Activated B cell treated with CpG ODN at 0.5 μM for 24 hours (primary cell): ENCODE data around the gene SMARCA4. TPM values are rescaled to one million over a fixed set of nuclear protein-coding genes. Genes with fewer than 3 reads are reported as not detected.

Experiments used
- ATAC-seq: fragments of 200-7000 bp; cut with Tn5 transposase; one replicate; pipeline ENCODE4 v1.10.0; 2021; ENCODE audit warnings: low read depth, mild to moderate bottlenecking, moderate library complexity
- CTCF ChIA-PET: fragments of 350-600 bp; sonication (Branson Sonifier 250); formaldehyde crosslinking; loops from one replicate; lab custom pipeline; 2021; ENCODE audit warnings: antibody characterized with exemption; lab: Charles Lee
- POLR2A ChIA-PET: fragments of 350-600 bp; sonication (Branson Sonifier 250); formaldehyde crosslinking; loops from one replicate; lab custom pipeline; 2021; ENCODE audit warnings: antibody characterized with exemption; lab: Charles Lee
- DNase-seq: peaks from one replicate; pipeline ENCODE4 v3.0.0; 2022
- H3K27ac Mint-ChIP-seq: one replicate; pipeline ENCODE4 v1.8.0; 2020; ENCODE audit warnings: mixed read lengths
- H3K27me3 Mint-ChIP-seq: one replicate; pipeline ENCODE4 v1.8.0; 2021; ENCODE audit warnings: mixed read lengths
- H3K36me3 Mint-ChIP-seq: one replicate; pipeline ENCODE4 v1.8.0; 2021; ENCODE audit warnings: low read depth, mixed read lengths
- H3K4me1 Mint-ChIP-seq: one replicate; pipeline ENCODE4 v1.8.0; 2021; ENCODE audit warnings: mixed read lengths
- H3K4me3 Mint-ChIP-seq: one replicate; pipeline ENCODE4 v1.8.0; 2020; ENCODE audit warnings: mild to moderate bottlenecking, mixed read lengths
- H3K9me3 Mint-ChIP-seq: one replicate; pipeline ENCODE4 v1.8.0; 2020; ENCODE audit warnings: mixed read lengths
- intact Hi-C: fragments of 100-400 bp; cut with micrococcal nuclease; formaldehyde crosslinking; loops from one replicate; pipeline ENCODE4 v1.15.1; 2024
- total RNA-seq: library from RNA; stranded (reverse); gene quantifications from 2 replicates; pipeline ENCODE4 v1.2.3, GENCODE V29; 2022
- TF ChIP-seq, protein P1 (sequence below): fragments of 200-600 bp; IDR thresholded peaks from one replicate; pipeline ENCODE4 v1.8.0; 2022; ENCODE audit warnings: antibody characterized with exemption, mild to moderate bottlenecking

SMARCA4 gene
- total RNA-seq, 1 donor from 2014 or later, result 93.6 TPM

DNA sequence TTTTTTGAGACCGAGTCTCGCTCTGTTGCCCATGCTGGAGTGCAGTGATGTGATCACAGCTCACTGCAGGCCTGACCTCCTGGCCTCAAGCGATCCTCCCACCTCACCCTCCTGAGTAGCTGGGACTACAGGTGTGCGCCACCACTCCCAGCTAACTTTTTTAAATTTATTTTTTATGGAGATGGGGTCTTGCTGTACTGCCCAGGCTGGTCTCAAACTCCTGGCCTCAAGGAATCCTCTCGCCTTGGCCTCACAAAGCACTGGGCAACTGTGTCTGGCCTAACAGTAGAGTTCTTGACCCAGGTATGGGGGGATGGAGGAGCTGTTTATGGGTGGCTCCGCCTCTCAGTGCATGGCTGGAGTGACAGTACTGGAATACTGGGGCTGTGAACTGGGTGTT is 59.6 kb downstream of the SMARCA4 start:
- DNase-seq (no peak), ATAC-seq (no peak)
- Mint-ChIP-seq H3K4me3 (no peak overlapping the region), H3K4me1 (no peaks in the 10 kb centered on the region), H3K27ac (no peak overlapping the region), H3K27me3 (no peaks in the 10 kb centered on the region), H3K9me3 (no peaks in the 10 kb centered on the region), H3K36me3 (peaks cover 86% of the 10 kb centered on the region)
- CTCF ChIA-PET, result interaction anchor here (0.7 kb wide), 1 partner anchor 15 kb away, joined by 3 read pairs; no protein-coding TSS in a partner anchor
- POLR2A ChIA-PET, result interaction anchor here (0.6 kb wide), 1 partner anchor 21 kb away, joined by 3 read pairs; no protein-coding TSS in a partner anchor
- TF ChIP-seq, protein P1, sequence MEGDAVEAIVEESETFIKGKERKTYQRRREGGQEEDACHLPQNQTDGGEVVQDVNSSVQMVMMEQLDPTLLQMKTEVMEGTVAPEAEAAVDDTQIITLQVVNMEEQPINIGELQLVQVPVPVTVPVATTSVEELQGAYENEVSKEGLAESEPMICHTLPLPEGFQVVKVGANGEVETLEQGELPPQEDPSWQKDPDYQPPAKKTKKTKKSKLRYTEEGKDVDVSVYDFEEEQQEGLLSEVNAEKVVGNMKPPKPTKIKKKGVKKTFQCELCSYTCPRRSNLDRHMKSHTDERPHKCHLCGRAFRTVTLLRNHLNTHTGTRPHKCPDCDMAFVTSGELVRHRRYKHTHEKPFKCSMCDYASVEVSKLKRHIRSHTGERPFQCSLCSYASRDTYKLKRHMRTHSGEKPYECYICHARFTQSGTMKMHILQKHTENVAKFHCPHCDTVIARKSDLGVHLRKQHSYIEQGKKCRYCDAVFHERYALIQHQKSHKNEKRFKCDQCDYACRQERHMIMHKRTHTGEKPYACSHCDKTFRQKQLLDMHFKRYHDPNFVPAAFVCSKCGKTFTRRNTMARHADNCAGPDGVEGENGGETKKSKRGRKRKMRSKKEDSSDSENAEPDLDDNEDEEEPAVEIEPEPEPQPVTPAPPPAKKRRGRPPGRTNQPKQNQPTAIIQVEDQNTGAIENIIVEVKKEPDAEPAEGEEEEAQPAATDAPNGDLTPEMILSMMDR, result no peak
- intact Hi-C loops, result no loop called here

DNA sequence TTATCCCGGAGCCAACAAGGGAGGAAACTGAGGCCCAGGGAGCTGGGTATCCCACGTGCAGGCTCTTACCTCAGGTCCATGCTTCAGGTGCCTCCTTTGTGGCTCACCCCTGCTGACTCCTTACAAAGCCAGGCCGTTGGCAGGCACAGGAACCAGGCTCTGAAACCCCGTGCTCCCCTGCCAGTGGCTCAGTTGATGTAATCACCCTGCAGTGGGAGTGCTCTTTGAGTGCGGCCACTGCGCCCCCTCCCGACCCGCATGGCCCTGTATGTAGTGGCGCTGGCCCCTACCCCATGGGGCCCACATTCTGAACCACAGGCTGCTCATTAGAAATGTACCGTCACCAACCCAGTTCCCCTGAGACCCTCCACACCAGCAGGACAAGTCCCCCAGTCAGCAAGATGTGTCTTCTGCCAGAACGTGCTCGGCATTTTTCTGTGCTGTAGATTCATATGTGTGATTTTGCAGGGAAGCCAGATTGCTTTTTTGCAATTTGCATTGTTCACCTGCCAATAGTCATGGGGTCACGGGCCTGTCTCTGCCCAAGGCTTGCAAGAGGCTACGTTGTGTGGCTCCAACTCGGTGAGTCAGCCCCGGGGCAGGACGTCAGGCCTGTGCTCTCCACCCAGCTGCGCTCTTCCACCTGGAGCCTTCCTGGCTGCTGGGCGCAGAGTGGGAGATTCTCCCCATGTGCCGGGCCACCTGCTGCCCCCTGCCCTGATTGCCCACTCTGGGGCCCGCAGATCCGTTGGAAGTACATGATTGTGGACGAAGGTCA is 60.3 kb downstream of the SMARCA4 start:
- no peak overlapping the region for H3K4me3 Mint-ChIP-seq
- intact Hi-C loops, result no loop called here
- H3K27ac Mint-ChIP-seq, result no peak overlapping the region
- ChIA-PET POLR2A (no interaction called here), CTCF (no interaction called here)
- DNase-seq (no peak), ATAC-seq (no peak)
- no peaks in the 10 kb centered on the region for H3K4me1 Mint-ChIP-seq
- H3K9me3 Mint-ChIP-seq, result no peaks in the 10 kb centered on the region
- peaks cover 87% of the 10 kb centered on the region for H3K36me3 Mint-ChIP-seq
- TF ChIP-seq, protein P1, result no peak
- no peaks in the 10 kb centered on the region for H3K27me3 Mint-ChIP-seq

DNA sequence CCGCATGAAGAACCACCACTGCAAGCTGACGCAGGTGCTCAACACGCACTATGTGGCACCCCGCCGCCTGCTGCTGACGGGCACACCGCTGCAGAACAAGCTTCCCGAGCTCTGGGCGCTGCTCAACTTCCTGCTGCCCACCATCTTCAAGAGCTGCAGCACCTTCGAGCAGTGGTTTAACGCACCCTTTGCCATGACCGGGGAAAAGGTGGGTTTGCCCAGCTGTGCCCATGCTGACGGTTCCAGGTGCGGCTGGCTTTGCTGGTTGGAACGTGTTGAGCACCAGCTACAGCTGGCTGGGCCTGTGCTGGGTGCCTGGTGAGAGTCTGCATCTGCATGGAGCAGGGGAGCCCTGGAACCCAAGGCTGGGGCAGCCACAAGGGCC is 60.9 kb downstream of the SMARCA4 start:
- POLR2A ChIA-PET, result no interaction called here
- no peaks in the 10 kb centered on the region for H3K27me3 Mint-ChIP-seq
- H3K27ac Mint-ChIP-seq, result no peak overlapping the region
- no peak for DNase-seq
- H3K9me3 Mint-ChIP-seq, result no peaks in the 10 kb centered on the region
- TF ChIP-seq, protein P1, result no peak
- intact Hi-C loops, result no loop called here
- no peak for ATAC-seq
- CTCF ChIA-PET, result interaction anchor here (0.6 kb wide), 1 partner anchor 116 kb away, joined by 3 read pairs; no protein-coding TSS in a partner anchor
- peaks cover 86% of the 10 kb centered on the region for H3K36me3 Mint-ChIP-seq
- no peaks in the 10 kb centered on the region for H3K4me1 Mint-ChIP-seq
- H3K4me3 Mint-ChIP-seq, result no peak overlapping the region

DNA sequence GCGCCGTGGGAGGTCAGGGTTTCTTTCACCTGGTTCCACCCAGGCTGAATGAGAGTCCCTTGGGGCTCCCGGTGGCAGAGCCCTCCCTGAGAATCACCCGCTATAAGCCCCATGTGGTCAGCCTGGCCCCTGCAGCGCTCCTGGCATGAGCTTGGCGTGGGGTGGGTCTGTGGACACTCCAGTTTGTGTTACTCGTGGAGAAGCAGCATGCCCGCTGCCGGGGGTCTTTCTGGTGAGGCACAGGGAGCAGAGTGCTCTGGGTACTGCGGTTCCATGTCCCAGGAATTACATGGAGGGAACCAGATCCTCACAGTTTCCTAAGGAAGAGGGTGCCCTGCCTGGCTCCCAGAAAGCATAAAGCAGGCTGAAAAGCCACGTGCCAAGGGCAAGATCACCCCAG is 62.2 kb downstream of the SMARCA4 start:
- no peak overlapping the region for H3K4me3 Mint-ChIP-seq
- peaks cover 86% of the 10 kb centered on the region for H3K36me3 Mint-ChIP-seq
- H3K4me1 Mint-ChIP-seq, result no peaks in the 10 kb centered on the region
- intact Hi-C loops, result no loop called here
- DNase-seq (no peak), ATAC-seq (no peak)
- ChIA-PET POLR2A (interaction anchor here (0.6 kb wide), 1 partner anchor 79 kb away, joined by 11 read pairs; no protein-coding TSS in a partner anchor), CTCF (no interaction called here)
- no peaks in the 10 kb centered on the region for H3K27me3 Mint-ChIP-seq
- no peaks in the 10 kb centered on the region for H3K9me3 Mint-ChIP-seq
- TF ChIP-seq, protein P1, result no peak
- H3K27ac Mint-ChIP-seq, result no peak overlapping the region

DNA sequence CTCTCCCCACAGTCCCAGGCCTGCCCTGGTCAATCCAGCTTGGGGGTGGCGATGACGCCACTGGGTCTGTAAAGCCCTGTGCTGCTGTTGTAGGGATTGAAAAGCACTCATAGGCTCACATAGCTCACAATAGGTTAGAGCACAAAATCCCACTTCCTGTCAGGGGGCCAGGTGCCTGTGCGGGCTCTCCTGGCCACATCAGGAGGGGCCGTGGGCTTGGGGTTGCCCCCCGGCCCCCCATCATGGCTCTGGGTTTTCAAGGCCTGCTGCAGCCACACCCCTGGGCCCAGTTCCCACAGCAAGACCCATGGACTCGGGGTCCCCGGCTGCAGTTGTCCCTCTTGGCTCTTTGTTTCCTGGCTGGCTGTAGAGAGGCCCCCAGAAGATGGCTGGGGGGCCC is 62.9 kb downstream of the SMARCA4 start:
- no peaks in the 10 kb centered on the region for H3K9me3 Mint-ChIP-seq
- peaks cover 86% of the 10 kb centered on the region for H3K36me3 Mint-ChIP-seq
- DNase-seq (no peak), ATAC-seq (no peak)
- H3K27ac Mint-ChIP-seq, result no peak overlapping the region
- H3K4me1 Mint-ChIP-seq, result no peaks in the 10 kb centered on the region
- H3K27me3 Mint-ChIP-seq, result no peaks in the 10 kb centered on the region
- TF ChIP-seq, protein P1, result no peak
- POLR2A ChIA-PET, result interaction anchor here (0.6 kb wide), 1 partner anchor 91 kb away, joined by 6 read pairs; no protein-coding TSS in a partner anchor
- intact Hi-C loops, result no loop called here
- CTCF ChIA-PET, result no interaction called here
- no peak overlapping the region for H3K4me3 Mint-ChIP-seq
